ENCODE measurements around the gene MAL. TPM values are rescaled to one million over a fixed set of nuclear protein-coding genes. Genes with fewer than 3 reads are reported as not detected.
A peak's percentile ranks its signal among the peaks of the same experiment; 100 is the strongest.
"Not testable (repeated sequence)": the region's sequence is repeated elsewhere in the genome, so short reads cannot be mapped to it uniquely, and the experiment has no call there.

MAL gene
- total and polyA plus RNA-seq, 2 of the 13 experiments (the other 11 are each of a cell fraction or from before 2014, with no cell fraction given): not detected

GRCh38 chr2:95037841-95038585 is 12.5 kb downstream of the MAL start:
- H3K27ac ChIP-seq (ENCODE audit: extremely low read length, insufficient read depth, low read length); BruUV-seq (replicated peaks); H3K4me2 ChIP-seq (ENCODE audit: low read depth, low read length); intact Hi-C loops (cut with micrococcal nuclease; ENCODE audit: unreplicated experiment); H3K4me3 ChIP-seq (replicated peaks in 1 of 3; ENCODE audit: insufficient read depth in 1 of 3, low read depth in 2 of 3, low read length in 3 of 3); H4K20me1 ChIP-seq (ENCODE audit: insufficient read depth, low read length); in situ Hi-C loops (cut with HindIII; ENCODE audit: extremely low pct_ligation_motif_present, low pct_unique_long_range_greater_than_20kb); FAIRE-seq; H3K4me1 ChIP-seq (ENCODE audit: insufficient read depth, low read length); H3K79me2 ChIP-seq (ENCODE audit: insufficient read depth, low read length); H3K36me3 ChIP-seq (replicated peaks in 1 of 2; ENCODE audit: control insufficient read depth in 1 of 2, insufficient read depth in 2 of 2, low read length in 2 of 2); H3K9ac ChIP-seq (ENCODE audit: insufficient read depth, low read depth, low read length); POLR2A ChIA-PET; ATAC-seq; DNase-seq (ENCODE audit: low spot score); H2AFZ ChIP-seq (ENCODE audit: low read length); CTCF ChIA-PET (ENCODE audit: low intra/inter-chr PET ratio, low total read pairs): not testable (repeated sequence)
- Histone ChIP-seq H3K9me3 (ENCODE audit: low read length) (peaks cover 13% of the 10 kb centered on the region; the same call in 1 of the 2 replicates), H3K27me3 (ENCODE audit: control insufficient read depth in 1 of 2, insufficient read depth in 2 of 2, low read length in 2 of 2) (peaks cover 6 to 60% of the 10 kb centered on the region in 2 experiments; a peak in 3 of 5 replicates)
- 26% methylated on average over 3 of the region's 3 CpGs for WGBS (ENCODE audit: low lambda C conversion rate)
- peak; percentile 77 for TF ChIP-seq ASH2L (IDR thresholded peaks at IDR 0.05; ENCODE audit: insufficient read length, low read depth, low read length)

- H3K4me3 ChIP-seq (replicated peaks in 1 of 3; ENCODE audit: insufficient read depth in 1 of 3, low read depth in 2 of 3, low read length in 3 of 3): no peak overlapping the region
- 66% methylated on average over 4 of the region's 4 CpGs for WGBS (ENCODE audit: low lambda C conversion rate)
- H3K9me3 ChIP-seq (ENCODE audit: low read length): peaks cover 13% of the 10 kb centered on the region; the same call in 1 of the 2 replicates
- POLR2A ChIA-PET: no interaction called here
- H3K27me3 ChIP-seq (ENCODE audit: control insufficient read depth in 1 of 2, insufficient read depth in 2 of 2, low read length in 2 of 2): peaks cover 8 to 60% of the 10 kb centered on the region in 2 experiments; a peak in 3 of 5 replicates
- no peaks in the 10 kb centered on the region; the same call in 1 of the 2 replicates for H4K20me1 ChIP-seq (ENCODE audit: insufficient read depth, low read length)
- CTCF ChIA-PET (ENCODE audit: low intra/inter-chr PET ratio, low total read pairs): no interaction called here
- no peaks in the 10 kb centered on the region for H3K79me2 ChIP-seq (ENCODE audit: insufficient read depth, low read length)
- no peaks in the 10 kb centered on the region for H3K4me1 ChIP-seq (ENCODE audit: insufficient read depth, low read length)
- no TSS peak for BruUV-seq (replicated peaks)
- no peak overlapping the region for H3K9ac ChIP-seq (ENCODE audit: insufficient read depth, low read depth, low read length)
- no peak for FAIRE-seq
- no peak overlapping the region for H3K4me2 ChIP-seq (ENCODE audit: low read depth, low read length)
- intact Hi-C loops (cut with micrococcal nuclease; ENCODE audit: unreplicated experiment): no loop called here
- no peak overlapping the region for H2AFZ ChIP-seq (ENCODE audit: low read length)
- DNase-seq (ENCODE audit: low spot score): no peak
- no peaks in the 10 kb centered on the region for H3K36me3 ChIP-seq (replicated peaks in 1 of 2; ENCODE audit: control insufficient read depth in 1 of 2, insufficient read depth in 2 of 2, low read length in 2 of 2)
- in situ Hi-C loops (cut with HindIII; ENCODE audit: extremely low pct_ligation_motif_present, low pct_unique_long_range_greater_than_20kb): no loop called here
- H3K27ac ChIP-seq (ENCODE audit: extremely low read length, insufficient read depth, low read length): no peak overlapping the region
- ATAC-seq: no peak
- TF ChIP-seq ZNF441 (CRISPR knock-in tag; IDR thresholded peaks at IDR 0.05; ENCODE audit: borderline replicate concordance) (no peak), CREB1 (IDR thresholded peaks at IDR 0.05) (peak; percentile 22; the same call in 1 of the 2 replicates), CREB1 (CRISPR knock-in tag; IDR thresholded peaks at IDR 0.05) (no peak), PRDM10 (CRISPR knock-in tag; IDR thresholded peaks at IDR 0.05; ENCODE audit: low read depth) (no peak), TBP (CRISPR knock-in tag; IDR thresholded peaks at IDR 0.05) (no peak), CENPBD1 (CRISPR knock-in tag; IDR thresholded peaks at IDR 0.05; ENCODE audit: borderline replicate concordance, low read depth) (no peak), ASH2L (IDR thresholded peaks at IDR 0.05; ENCODE audit: insufficient read length, low read depth, low read length) (peak; percentile 61), ZBTB2 (CRISPR knock-in tag; IDR thresholded peaks at IDR 0.05; ENCODE audit: low read depth) (no peak), THAP11 (CRISPR knock-in tag; IDR thresholded peaks at IDR 0.05) (no peak), STAT5B (CRISPR knock-in tag; IDR thresholded peaks at IDR 0.05) (no peak)
Observed at GRCh38 chr2:95038635-95039298, 13.3 kb downstream of the MAL start.

Measured in HepG2 (cell line).